AG04449 (cell line): Measurements from ENCODE around the gene SYTL5.

ENCODE experiments used
- CTCF ChIA-PET: fragments of 350-600 bp; formaldehyde crosslinking; extraction: SDS; loops from one replicate; lab custom pipeline; 2021; ENCODE audit warnings: antibody characterized with exemption; lab: Yijun Ruan, JAX
- POLR2A ChIA-PET: fragments of 400-600, 350-600 bp; formaldehyde crosslinking; extraction: SDS; loops from one replicate; lab custom pipeline; 2020; ENCODE audit warnings: antibody characterized with exemption, inconsistent platforms; lab: Yijun Ruan, JAX
- DNase-seq: peaks from one replicate; pipeline ENCODE4 v3.0.0-alpha.2; 2010; ENCODE audit warnings: low read depth, low spot score
- H3K4me3 ChIP-seq: 2 replicates; pipeline ENCODE4 v1.5.1; 2011; ENCODE audit warnings: low read depth, mild to moderate bottlenecking, control low read depth, low read length
- TF ChIP-seq, protein P1 (sequence below): IDR thresholded peaks from one replicate; pipeline ENCODE4 v1.5.1; 2011; ENCODE audit warnings: mild to moderate bottlenecking, moderate library complexity, low read length, control low read depth, inconsistent platforms; ENCODE audit not compliant: insufficient read depth; ENCODE audit errors: missing control alignments

The SYTL5 gene

DNA sequence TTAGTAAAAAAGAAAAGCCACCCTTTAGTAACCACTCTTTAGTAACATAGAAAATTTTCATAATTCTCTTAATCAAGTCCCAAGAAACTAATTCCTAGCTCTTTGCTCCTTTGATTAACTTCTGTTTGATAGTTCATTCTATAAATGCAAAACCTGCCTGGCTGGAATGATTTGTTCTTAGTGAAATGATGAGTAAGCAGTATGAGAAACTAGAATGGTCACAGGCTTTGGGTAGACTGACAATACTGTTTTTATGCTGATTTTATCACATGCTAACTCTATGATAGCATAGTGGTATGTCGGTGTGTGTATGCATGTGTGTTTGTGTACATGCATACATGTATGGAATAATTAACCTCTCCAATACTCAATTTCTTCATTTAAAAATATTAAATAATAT is 81.2 kb downstream of the SYTL5 start:
- no peak for DNase-seq
- TF ChIP-seq, protein P1, sequence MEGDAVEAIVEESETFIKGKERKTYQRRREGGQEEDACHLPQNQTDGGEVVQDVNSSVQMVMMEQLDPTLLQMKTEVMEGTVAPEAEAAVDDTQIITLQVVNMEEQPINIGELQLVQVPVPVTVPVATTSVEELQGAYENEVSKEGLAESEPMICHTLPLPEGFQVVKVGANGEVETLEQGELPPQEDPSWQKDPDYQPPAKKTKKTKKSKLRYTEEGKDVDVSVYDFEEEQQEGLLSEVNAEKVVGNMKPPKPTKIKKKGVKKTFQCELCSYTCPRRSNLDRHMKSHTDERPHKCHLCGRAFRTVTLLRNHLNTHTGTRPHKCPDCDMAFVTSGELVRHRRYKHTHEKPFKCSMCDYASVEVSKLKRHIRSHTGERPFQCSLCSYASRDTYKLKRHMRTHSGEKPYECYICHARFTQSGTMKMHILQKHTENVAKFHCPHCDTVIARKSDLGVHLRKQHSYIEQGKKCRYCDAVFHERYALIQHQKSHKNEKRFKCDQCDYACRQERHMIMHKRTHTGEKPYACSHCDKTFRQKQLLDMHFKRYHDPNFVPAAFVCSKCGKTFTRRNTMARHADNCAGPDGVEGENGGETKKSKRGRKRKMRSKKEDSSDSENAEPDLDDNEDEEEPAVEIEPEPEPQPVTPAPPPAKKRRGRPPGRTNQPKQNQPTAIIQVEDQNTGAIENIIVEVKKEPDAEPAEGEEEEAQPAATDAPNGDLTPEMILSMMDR, result no peak
- H3K4me3 ChIP-seq, result no peak overlapping the region
- ChIA-PET CTCF (no interaction called here), POLR2A (no interaction called here)

DNA sequence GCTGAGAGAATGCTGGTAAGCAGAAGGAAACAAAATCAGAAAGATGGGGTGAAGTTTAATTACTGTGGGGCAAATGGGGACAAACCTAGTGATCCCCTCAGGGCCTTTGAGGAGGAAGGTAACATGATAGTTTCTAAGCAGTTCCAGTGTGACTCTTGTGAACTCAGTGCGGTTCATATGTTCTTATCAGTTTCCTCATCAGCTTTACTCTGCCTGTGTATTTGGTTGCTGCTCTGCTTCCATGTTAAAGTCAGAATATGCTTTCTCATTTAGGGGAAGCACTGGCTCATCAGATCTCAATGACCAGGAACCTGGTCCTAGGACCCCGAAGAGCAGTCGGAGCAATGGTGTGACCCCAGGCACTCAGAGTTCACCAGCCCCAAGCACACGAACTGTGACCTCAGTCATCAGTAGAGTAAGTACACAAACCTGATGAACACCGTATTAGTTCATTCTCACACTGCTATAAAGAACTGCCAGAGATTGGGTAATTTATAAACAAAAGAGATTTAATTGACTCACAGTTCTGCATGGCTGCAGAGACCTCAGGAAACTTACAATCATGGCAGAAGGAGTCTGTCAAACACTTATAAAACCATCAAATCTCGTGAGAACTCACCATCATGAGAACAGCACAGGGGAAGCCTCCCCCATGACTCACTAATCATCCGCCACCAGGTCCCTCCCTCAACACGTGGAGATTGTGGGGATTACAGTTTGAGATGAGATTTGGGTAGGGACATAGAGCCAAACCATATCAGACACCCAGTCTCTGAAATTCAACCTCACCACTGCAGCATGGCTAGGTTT is 83.0 kb downstream of the SYTL5 start:
- no peak for DNase-seq
- TF ChIP-seq, protein P1, result no peak
- ChIA-PET CTCF (no interaction called here), POLR2A (no interaction called here)
- H3K4me3 ChIP-seq, result no peak overlapping the region

DNA sequence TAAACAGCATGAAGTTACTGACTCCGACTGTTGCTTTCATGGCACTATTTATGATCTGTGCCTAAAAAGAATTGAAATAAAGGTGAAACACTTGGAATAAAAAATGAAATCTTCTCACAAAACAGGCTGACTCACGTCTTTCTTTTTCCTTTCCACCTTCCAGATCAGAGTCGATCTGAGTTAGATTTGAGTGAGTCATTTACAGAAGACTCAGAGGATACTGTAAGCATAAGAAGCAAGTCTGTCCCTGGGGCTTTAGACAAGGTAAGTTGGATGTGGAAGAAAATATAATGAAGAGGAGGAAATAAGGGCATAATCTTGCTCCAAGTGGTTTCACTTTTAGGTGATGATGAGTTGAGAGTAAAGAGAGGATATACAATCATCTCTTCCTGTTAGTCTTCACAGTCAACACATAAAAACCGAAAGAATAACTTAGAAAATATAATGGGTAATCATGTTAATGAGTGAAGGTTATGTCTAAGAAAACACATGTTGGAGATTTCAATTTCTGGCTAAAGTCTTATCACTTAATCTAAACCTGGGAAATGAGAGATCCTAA is 89.7 kb downstream of the SYTL5 start:
- POLR2A ChIA-PET, result no interaction called here

DNA sequence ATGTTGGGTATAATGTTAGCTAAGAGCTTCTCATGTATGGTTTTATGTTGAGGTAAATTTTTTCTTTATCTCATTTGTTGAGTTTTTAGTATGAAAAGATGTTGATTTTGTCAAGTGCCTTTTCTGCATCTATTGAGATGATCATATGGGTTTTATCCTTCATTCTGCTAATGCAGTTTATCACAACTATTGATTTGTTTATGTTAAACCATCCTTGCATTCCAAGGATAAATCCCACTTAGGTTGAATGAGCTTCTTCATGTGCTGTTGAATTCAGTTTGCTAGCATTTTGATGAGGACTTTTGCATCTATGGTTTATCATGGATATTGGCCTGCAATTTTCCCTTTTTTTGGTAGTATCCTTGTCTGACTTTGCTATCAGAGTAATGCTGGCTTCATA is 93.3 kb downstream of the SYTL5 start:
- ChIA-PET CTCF (no interaction called here), POLR2A (no interaction called here)
- TF ChIP-seq, protein P1, result no peak
- H3K4me3 ChIP-seq, result no peak overlapping the region
- DNase-seq, result no peak

More for the DNA sequence above, 89.7 kb downstream of the SYTL5 start:
- no peak for DNase-seq
- TF ChIP-seq, protein P1, result no peak
- no peak overlapping the region for H3K4me3 ChIP-seq
- CTCF ChIA-PET, result no interaction called here

DNA sequence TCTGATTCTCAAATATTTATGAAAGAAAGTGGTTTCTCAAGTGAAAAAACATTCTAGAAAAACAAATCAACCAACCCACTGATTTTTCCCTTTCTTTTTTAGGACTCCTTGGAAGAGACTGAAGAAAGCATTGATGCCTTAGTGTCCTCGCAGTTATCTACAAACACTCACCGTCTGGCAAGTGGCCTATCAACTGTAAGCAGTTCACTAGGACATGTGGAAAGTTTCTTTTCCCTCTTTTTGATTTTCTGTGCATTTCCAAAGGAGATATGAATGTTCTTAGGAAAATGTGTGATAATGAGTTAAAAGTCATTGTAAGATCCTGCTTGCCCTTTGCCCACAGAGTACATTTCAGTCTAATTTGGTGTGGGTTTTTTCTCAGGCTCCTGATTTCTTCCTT is 95.9 kb downstream of the SYTL5 start:
- CTCF ChIA-PET, result no interaction called here
- DNase-seq, result no peak
- POLR2A ChIA-PET, result no interaction called here
- TF ChIP-seq, protein P1, result no peak
- H3K4me3 ChIP-seq, result no peak overlapping the region

DNA sequence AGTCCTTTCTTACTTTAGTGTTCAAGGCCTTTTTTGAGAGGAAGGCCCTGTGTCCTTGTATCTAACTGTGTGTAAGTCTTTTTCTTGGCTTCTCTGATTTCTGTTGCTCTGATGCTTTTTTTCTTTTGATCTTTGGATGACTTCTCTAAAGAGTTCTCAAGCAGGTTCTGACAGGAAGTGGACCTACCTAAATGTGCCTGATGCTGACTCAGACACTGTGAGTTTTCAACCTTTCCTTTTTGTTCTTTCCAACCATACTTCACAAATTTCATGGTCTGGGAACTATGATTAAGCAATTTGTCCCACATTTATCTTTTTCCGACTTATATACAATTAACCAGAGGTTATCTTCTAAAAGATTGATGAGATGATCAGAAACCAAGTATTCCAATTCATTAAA is 96.5 kb downstream of the SYTL5 start:
- ChIA-PET POLR2A (no interaction called here), CTCF (no interaction called here)
- H3K4me3 ChIP-seq, result no peak overlapping the region
- DNase-seq, result no peak
- TF ChIP-seq, protein P1, result no peak
